HG03095 (cell line): ENCODE results near the gene INO80B.
"Not testable (repeated sequence)": the region's sequence is repeated elsewhere in the genome, so short reads cannot be mapped to it uniquely, and the experiment has no call there.

ENCODE experiments used
- ATAC-seq: cut with Tn5 transposase; IDR thresholded peaks from one replicate; pipeline ENCODE4 v1.9.1; 2021; ENCODE audit warnings: moderate library complexity; ENCODE audit not compliant: unreplicated experiment

The INO80B gene

GRCh38 chr2:74425523-74425922 is 29.4 kb upstream of the INO80B start:
- no peak for ATAC-seq

- no peak for ATAC-seq
Observed at GRCh38 chr2:74426181-74426758, 28.6 kb upstream of the INO80B start.

GRCh38 chr2:74427551-74427950 is 27.3 kb upstream of the INO80B start:
- no peak for ATAC-seq

- ATAC-seq, result no peak
Observed at GRCh38 chr2:74428675-74429074, 26.2 kb upstream of the INO80B start.

- no peak for ATAC-seq
Observed at GRCh38 chr2:74429487-74430451, 25.1 kb upstream of the INO80B start.

- no peak for ATAC-seq
Observed at GRCh38 chr2:74430502-74430901, 24.4 kb upstream of the INO80B start.

- no peak for ATAC-seq
Observed at GRCh38 chr2:74436111-74436805, 18.6 kb upstream of the INO80B start.

GRCh38 chr2:74436848-74437695 is 17.8 kb upstream of the INO80B start:
- ATAC-seq, result no peak

GRCh38 chr2:74438248-74438647 is 16.6 kb upstream of the INO80B start:
- no peak for ATAC-seq

- ATAC-seq, result no peak
Observed at GRCh38 chr2:74439373-74439772, 15.5 kb upstream of the INO80B start.

- no peak for ATAC-seq
Observed at GRCh38 chr2:74439803-74440377, 15.0 kb upstream of the INO80B start.

GRCh38 chr2:74440378-74441169 is 14.3 kb upstream of the INO80B start:
- ATAC-seq, result peak; percentile 82

GRCh38 chr2:74441170-74441689 is 13.7 kb upstream of the INO80B start:
- ATAC-seq, result no peak

- no peak for ATAC-seq
Observed at GRCh38 chr2:74441690-74442482, 13.0 kb upstream of the INO80B start, which contains the start of gene RTKN. TSS of gene RTKN (minus strand) at chr2:74441937. CDS start at chr2:74441816, 121 bp downstream.

GRCh38 chr2:74442483-74443297 is 12.2 kb upstream of the INO80B start:
- ATAC-seq, result not testable (repeated sequence)

GRCh38 chr2:74444498-74445318 is 10.2 kb upstream of the INO80B start:
- ATAC-seq, result no peak
